ENCODE results near the gene SAP30BP.
"Not testable (repeated sequence)": the region's sequence is repeated elsewhere in the genome, so short reads cannot be mapped to it uniquely, and the experiment has no call there.

Gene SAP30BP

DNA sequence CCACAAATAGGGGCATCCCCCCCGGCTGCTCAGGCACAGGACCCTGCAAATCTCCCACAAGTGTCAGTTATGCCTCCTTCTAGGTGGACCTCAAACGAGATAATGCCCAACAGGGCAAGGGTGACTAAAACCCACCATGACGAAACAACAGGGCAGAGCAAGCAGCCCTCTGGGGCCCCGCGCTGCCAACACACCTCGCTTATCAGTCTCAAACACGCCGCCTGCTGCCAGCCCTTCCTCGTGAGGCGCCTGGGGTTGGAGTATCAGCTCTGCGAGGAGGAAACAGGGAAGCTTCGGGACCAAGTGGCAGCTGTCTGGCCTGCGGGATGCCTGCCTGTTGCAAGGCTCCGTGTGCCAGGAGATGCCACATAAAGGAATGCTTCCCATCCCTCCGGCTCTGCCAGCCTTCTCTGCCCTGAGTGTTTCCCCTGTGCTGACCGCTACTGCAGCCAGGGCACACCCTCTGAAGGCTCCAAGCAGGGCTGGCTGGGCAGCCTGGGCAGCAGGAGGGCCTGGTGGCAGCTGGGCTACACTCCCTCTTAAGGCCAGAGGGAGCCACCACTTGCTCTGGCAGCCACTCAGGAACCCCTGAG lies 31.4 kb upstream of the SAP30BP start:
- Mint-ChIP-seq H3K36me3 (ENCODE audit: low read depth) (no peaks in the 10 kb centered on the region), H3K4me3 (no peak overlapping the region), H3K27ac (no peak overlapping the region), H3K9me3 (no peaks in the 10 kb centered on the region), H3K4me1 (peaks cover 20% of the 10 kb centered on the region), H3K27me3 (ENCODE audit: low read depth) (no peaks in the 10 kb centered on the region)
- TF ChIP-seq, protein P1, sequence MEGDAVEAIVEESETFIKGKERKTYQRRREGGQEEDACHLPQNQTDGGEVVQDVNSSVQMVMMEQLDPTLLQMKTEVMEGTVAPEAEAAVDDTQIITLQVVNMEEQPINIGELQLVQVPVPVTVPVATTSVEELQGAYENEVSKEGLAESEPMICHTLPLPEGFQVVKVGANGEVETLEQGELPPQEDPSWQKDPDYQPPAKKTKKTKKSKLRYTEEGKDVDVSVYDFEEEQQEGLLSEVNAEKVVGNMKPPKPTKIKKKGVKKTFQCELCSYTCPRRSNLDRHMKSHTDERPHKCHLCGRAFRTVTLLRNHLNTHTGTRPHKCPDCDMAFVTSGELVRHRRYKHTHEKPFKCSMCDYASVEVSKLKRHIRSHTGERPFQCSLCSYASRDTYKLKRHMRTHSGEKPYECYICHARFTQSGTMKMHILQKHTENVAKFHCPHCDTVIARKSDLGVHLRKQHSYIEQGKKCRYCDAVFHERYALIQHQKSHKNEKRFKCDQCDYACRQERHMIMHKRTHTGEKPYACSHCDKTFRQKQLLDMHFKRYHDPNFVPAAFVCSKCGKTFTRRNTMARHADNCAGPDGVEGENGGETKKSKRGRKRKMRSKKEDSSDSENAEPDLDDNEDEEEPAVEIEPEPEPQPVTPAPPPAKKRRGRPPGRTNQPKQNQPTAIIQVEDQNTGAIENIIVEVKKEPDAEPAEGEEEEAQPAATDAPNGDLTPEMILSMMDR (IDR thresholded peaks at IDR 0.05; ENCODE audit: unreplicated experiment in 3 of 3), result no peak

DNA sequence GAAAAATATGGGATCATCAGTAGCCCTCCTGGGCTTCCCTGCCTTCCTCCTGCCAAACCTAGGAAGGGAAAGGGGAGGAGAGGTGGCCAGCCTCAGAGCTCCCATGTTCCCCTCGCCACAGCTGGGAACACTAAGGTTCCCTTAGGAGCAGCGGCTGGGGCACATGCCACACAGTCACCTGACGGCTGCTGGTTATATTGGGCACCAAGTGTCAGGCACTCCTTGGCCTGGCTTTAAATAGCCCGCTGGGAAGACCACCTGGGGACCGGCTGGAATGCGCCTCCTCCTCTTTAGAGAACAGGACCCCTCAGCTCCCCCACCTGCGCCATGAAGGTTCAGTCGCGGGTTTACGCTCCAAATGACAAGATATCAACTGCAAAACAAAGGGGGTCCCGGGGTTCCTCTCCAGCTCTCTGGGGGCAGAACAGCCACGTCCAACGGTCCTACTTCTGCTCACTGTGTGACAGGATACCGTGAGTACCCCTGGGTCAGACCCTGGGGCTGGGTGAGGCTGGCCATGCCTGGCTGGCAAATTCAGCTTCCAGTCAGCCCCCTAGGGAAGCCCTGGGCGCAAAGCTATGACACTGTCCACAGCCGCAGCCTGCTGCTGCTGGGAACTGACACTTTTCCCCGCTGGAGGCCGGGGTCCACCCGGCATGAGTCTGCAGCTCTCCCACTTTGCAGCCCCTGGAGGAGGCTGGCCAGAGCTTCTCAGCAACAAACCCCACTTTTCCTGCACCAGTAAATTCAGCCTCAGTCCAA lies 30.6 kb upstream of the SAP30BP start:
- peak overlapping the region; percentile 25 to 68 (median 60) for H3K27ac Mint-ChIP-seq
- H3K36me3 Mint-ChIP-seq (ENCODE audit: low read depth), result no peaks in the 10 kb centered on the region
- no peaks in the 10 kb centered on the region for H3K9me3 Mint-ChIP-seq
- peaks cover 20% of the 10 kb centered on the region for H3K4me1 Mint-ChIP-seq
- TF ChIP-seq, protein P1 (IDR thresholded peaks at IDR 0.05; ENCODE audit: unreplicated experiment in 3 of 3), result no peak
- H3K27me3 Mint-ChIP-seq (ENCODE audit: low read depth), result no peaks in the 10 kb centered on the region
- no peak overlapping the region for H3K4me3 Mint-ChIP-seq

DNA sequence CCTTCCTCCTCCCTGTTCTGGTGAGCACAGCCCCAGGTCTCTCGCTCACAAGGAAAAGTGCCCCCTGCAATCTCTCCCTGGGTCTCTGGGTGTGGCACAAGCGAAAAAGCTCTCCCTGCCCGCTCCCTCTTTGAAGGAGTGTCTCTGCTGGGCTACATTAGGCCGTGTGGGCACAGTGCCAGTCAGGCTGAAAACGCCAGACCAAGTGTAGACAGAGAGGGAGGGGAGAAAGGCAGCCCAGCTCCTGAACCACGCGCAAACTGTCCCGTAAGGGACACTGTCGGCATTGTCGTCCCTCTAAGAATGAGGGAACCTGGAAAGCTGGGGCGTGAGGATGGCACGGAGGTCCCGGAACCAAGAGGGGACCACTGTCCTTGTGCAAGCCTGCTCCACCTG lies 30.0 kb upstream of the SAP30BP start:
- H3K36me3 Mint-ChIP-seq (ENCODE audit: low read depth), result no peaks in the 10 kb centered on the region
- H3K27me3 Mint-ChIP-seq (ENCODE audit: low read depth), result no peaks in the 10 kb centered on the region

DNA sequence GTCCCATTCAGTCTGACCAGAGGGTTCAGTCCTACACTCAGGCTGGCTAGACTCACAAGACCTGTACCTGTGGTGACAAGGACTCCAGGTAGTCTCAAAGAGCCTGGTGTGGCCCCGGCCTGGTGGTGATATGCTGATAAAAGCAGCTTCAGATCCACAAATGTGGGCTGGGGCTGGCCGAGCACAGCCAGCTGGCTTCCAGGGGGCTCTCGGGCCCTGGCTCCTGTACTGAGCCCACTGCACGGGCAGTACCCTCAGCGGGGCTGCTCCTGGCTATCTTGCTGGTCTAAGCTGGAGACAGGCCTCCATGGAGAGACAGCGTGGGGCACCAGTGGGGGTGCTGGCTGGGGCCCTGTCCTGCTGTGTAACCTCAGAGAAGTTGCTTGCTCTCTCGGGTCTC lies 29.6 kb upstream of the SAP30BP start:
- Mint-ChIP-seq H3K27ac (no peak overlapping the region), H3K4me1 (peaks cover 20% of the 10 kb centered on the region), H3K9me3 (no peaks in the 10 kb centered on the region), H3K36me3 (ENCODE audit: low read depth) (no peaks in the 10 kb centered on the region), H3K4me3 (no peak overlapping the region), H3K27me3 (ENCODE audit: low read depth) (no peaks in the 10 kb centered on the region)
- TF ChIP-seq, protein P1 (IDR thresholded peaks at IDR 0.05; ENCODE audit: unreplicated experiment in 3 of 3), result no peak

More for the DNA sequence above, 30.0 kb upstream of the SAP30BP start:
- TF ChIP-seq, protein P1 (IDR thresholded peaks at IDR 0.05; ENCODE audit: unreplicated experiment in 3 of 3), result no peak
- peaks cover 20% of the 10 kb centered on the region for H3K4me1 Mint-ChIP-seq
- H3K9me3 Mint-ChIP-seq, result no peaks in the 10 kb centered on the region
- H3K4me3 Mint-ChIP-seq, result no peak overlapping the region
- peak overlapping the region; percentile 25 to 68 (median 60) for H3K27ac Mint-ChIP-seq

DNA sequence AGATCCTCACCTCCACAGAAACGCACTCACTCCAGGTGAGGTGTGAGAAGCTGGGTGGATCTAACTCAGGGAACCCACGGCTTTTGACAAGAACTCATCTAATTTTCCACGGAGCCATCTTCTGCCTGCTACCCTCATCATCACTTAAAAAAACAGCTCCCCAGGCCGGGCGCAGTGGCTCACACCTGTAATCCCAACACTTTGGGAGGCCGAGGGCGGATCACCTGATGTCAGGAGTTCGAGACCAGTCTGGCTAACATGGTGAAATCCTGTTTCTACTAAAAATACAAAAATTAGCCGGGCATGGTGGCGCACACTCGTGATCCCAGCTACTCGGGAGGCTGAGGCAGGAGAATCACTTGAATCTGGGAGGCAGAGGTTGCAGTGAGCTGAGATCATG lies 29.1 kb upstream of the SAP30BP start:
- not testable (repeated sequence) for H3K27me3 Mint-ChIP-seq (ENCODE audit: low read depth); H3K27ac Mint-ChIP-seq; H3K36me3 Mint-ChIP-seq (ENCODE audit: low read depth); H3K9me3 Mint-ChIP-seq; H3K4me3 Mint-ChIP-seq
- peaks cover 16% of the 10 kb centered on the region for H3K4me1 Mint-ChIP-seq

DNA sequence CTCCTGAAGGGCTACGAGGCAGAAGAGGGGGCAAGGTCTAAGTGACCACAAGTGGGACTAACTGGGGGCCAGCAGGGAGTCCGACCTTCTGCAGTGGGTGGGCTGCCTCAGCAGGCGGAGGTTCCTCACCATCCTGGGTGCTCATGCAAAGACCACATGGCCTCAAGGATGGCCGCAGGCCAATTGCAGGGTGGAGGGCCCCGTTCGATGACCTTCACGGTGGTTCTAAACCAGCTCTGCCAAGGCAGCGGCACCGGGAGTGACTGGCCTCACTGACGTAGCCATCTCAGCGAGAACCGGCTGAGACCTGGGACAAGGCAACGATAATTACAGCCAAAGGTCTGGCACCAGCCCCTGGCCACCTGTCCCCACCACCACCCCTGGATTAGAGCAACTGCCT lies 28.2 kb upstream of the SAP30BP start:
- Mint-ChIP-seq H3K27me3 (ENCODE audit: low read depth) (no peaks in the 10 kb centered on the region), H3K9me3 (no peaks in the 10 kb centered on the region), H3K27ac (no peak overlapping the region), H3K4me3 (no peak overlapping the region), H3K4me1 (peaks cover 8% of the 10 kb centered on the region), H3K36me3 (ENCODE audit: low read depth) (no peaks in the 10 kb centered on the region)
- TF ChIP-seq, protein P1 (IDR thresholded peaks at IDR 0.05; ENCODE audit: unreplicated experiment in 3 of 3), result no peak

All from nephron (organoid).